Kidney (tissue), 14 donors: ENCODE data around the gene SF3B4. TPM values are rescaled to one million over a fixed set of nuclear protein-coding genes. Genes with fewer than 3 reads are reported as not detected.

Source experiments
- DNase-seq, 5 donors: peaks; one replicate each; pipeline ENCODE4 v3.0.0-alpha.2; 2013 to 2020
- FAIRE-seq: peaks from 2 replicates; lab custom pipeline; 2012; peaks lifted over from hg19 to GRCh38; lab: Jason Lieb, UNC
- H3K27ac ChIP-seq, 2 donors: one replicate each; pipeline ENCODE4 v1.7.0; 2013; ENCODE audit warnings: low read depth in 2 of 2, low read length in 2 of 2, inconsistent platforms in 1 of 2
- H3K27me3 ChIP-seq: one replicate; pipeline ENCODE4 v1.7.1; 2013; ENCODE audit warnings: low read length, inconsistent platforms; ENCODE audit not compliant: control insufficient read depth, insufficient read depth
- H3K36me3 ChIP-seq, 3 donors: one replicate each; pipeline versions ENCODE4 v1.7.0 to v1.7.1; 2013; ENCODE audit warnings: low read length in 3 of 3, control low read depth in 1 of 3, inconsistent platforms in 1 of 3; ENCODE audit not compliant: insufficient read depth in 3 of 3, control insufficient read depth in 2 of 3
- H3K4me1 ChIP-seq, 3 donors: one replicate each; pipeline versions ENCODE4 v1.7.0 to v1.7.1; 2013; ENCODE audit warnings: low read length in 3 of 3, inconsistent platforms in 1 of 3, low read depth in 1 of 3; ENCODE audit not compliant: control insufficient read depth in 2 of 3, insufficient read depth in 2 of 3
- H3K4me3 ChIP-seq, 3 donors: one replicate each; pipeline versions ENCODE4 v1.7.0 to v1.8.1; 2013; ENCODE audit warnings: low read length in 3 of 3, control low read depth in 1 of 3, inconsistent platforms in 1 of 3
- H3K9ac ChIP-seq, 3 donors: one replicate each; pipeline versions ENCODE4 v1.7.0 to v1.7.1; 2013; ENCODE audit warnings: low read length in 3 of 3, control low read depth in 1 of 3, inconsistent platforms in 1 of 3
- H3K9me3 ChIP-seq, 3 donors: one replicate each; pipeline versions ENCODE4 v1.7.0 to v1.7.1; 2013; ENCODE audit warnings: low read length in 3 of 3, control low read depth in 1 of 3, inconsistent platforms in 1 of 3; ENCODE audit not compliant: control insufficient read depth in 2 of 3, insufficient read depth in 1 of 3
- CTCF ChIP-seq: IDR thresholded peaks from 3 replicates; pipeline ENCODE4 v1.5.1; 2012; ENCODE audit warnings: mild to moderate bottlenecking, moderate library complexity, borderline replicate concordance; ENCODE audit not compliant: insufficient read depth; ENCODE audit errors: extremely low read depth
- intact Hi-C: fragments of 100-400 bp; cut with DNase I; formaldehyde crosslinking; loops from one replicate; pipeline ENCODE4 v1.11.1; 2022
- polyA plus RNA-seq: library from polyadenylated mRNA; stranded (reverse); fragments of 350-450 nt; fragmentation: Illumina TruSeq; extraction: RNeasy Lipid Tissue Mini Kit (QIAGEN cat#74804); gene quantifications from one replicate; pipeline ENCODE4 v1.2.3, GENCODE V29; 2014; ENCODE audit warnings: low read depth, low replicate concordance; ENCODE audit not compliant: insufficient read depth
- total RNA-seq: library from RNA; stranded (reverse); fragmentation: NEBNext Ultra II Directional; extraction: Animal tissue kit (Norgen Biotek cat#: 25700); gene quantifications from one replicate; pipeline ENCODE4 v1.2.1, GENCODE V29; 2021
- donor health status: control.
- donor health status: control.
- donor health status: control.
- donor health status: control.
- donor health status: control.
- donor health status: DM: yes; HTN: yes; CAD: no.
- donor health status: Normal renal cell carcinoma (clear cell type).

Gene SF3B4
- total and polyA plus RNA-seq, 2 donors from 2014 or later = 40.6 to 55.0 TPM

GRCh38 chr1:149916193-149916897 is 11.3 kb downstream of the SF3B4 start:
- TF ChIP-seq CTCF = no peak

DNA sequence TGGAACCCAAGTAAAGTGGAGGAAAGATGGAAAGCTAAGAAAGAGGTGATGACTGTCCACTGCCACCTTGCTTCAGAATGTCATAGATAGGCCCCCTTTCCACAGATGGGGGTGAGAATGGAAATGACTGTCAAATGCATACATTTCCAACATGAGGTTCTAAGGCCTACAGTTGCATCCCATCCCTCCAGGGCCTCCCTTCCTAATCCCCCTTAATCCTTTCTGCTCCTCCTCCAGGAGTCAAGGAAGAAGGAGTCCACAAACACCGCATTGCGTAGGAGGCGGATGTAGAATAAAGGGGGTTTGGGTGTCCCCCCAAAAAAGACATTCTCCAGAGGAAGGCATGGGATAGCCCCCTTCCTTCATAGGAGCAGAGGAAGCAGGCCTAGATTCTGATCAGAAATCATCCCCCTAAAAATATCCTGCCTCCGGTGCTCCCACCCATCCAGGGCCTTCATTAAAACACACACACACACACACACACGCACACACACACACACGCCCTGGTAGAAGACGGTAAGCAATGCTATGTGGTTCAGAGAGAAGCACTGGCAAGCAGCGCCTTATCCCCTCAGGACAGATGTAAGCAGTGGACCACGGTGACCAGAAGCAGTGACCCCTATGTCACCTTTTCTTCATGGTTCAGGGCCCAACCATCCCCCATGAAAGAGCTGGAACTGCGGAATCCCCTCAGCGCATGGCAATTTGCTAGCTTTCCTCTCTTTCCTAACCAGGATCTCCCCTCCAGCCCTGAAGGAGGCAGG is 12.0 kb downstream of the SF3B4 start:
- H3K4me3 ChIP-seq = no peak overlapping the region
- peaks cover 0 to 7% (median 6%) of the 10 kb centered on the region in 3 donors for H3K4me1 ChIP-seq
- no peaks in the 10 kb centered on the region for H3K27me3 ChIP-seq
- H3K36me3 ChIP-seq = no peaks in the 10 kb centered on the region
- H3K9me3 ChIP-seq = no peaks in the 10 kb centered on the region
- intact Hi-C loops = no loop called here
- DNase-seq (peak in 4 of 5 donors; percentile 52 to 68 (median 61)), FAIRE-seq (no peak)
- no peak overlapping the region for H3K9ac ChIP-seq
- H3K27ac ChIP-seq = no peak overlapping the region
- no peak for TF ChIP-seq CTCF

More at GRCh38 chr1:149916193-149916897, 11.3 kb downstream of the SF3B4 start:
- Histone ChIP-seq H3K36me3 (no peaks in the 10 kb centered on the region), H3K4me3 (no peak overlapping the region), H3K4me1 (peaks cover 0 to 7% (median 6%) of the 10 kb centered on the region in 3 donors), H3K27me3 (no peaks in the 10 kb centered on the region), H3K27ac (no peak overlapping the region), H3K9ac (no peak overlapping the region), H3K9me3 (no peaks in the 10 kb centered on the region)
- FAIRE-seq (no peak), DNase-seq (no peak)
- intact Hi-C loops = no loop called here

- DNase-seq = no peak
- FAIRE-seq = no peak
- Histone ChIP-seq H3K4me3 (no peak overlapping the region), H3K27ac (no peak overlapping the region), H3K4me1 (peaks cover 0 to 7% (median 6%) of the 10 kb centered on the region in 3 donors), H3K27me3 (no peaks in the 10 kb centered on the region), H3K36me3 (no peaks in the 10 kb centered on the region), H3K9me3 (no peaks in the 10 kb centered on the region), H3K9ac (no peak overlapping the region)
- no peak for TF ChIP-seq CTCF
- intact Hi-C loops = no loop called here
These were observed 13.1 kb downstream of the SF3B4 start for GRCh38 chr1:149914545-149914944.
